Stomach (tissue), 4 donors: Measurements from ENCODE around the gene ZFAND6.

ENCODE experiments used
- CTCF ChIP-seq, 7 experiments: fragments of 450-650 bp in 4 of 7; fragments of 200-600 bp in 3 of 7; sonication (generic) in 3 of 7; IDR thresholded peaks; one replicate each; pipeline ENCODE4 v1.5.1; 2016 to 2019; ENCODE audit warnings: antibody characterized with exemption in 7 of 7, control low read depth in 2 of 7, mild to moderate bottlenecking in 1 of 7
- EP300 ChIP-seq: sonication (generic); formaldehyde crosslinking; IDR thresholded peaks from one replicate; pipeline ENCODE4 v1.6.1; 2017; ENCODE audit warnings: antibody characterized with exemption
- POLR2A ChIP-seq, 4 donors: fragments of 450-650 bp; IDR thresholded peaks; one replicate each; pipeline ENCODE4 v1.6.1; 2016; ENCODE audit warnings: antibody characterized with exemption in 4 of 4, control low read depth in 2 of 4, mild to moderate bottlenecking in 1 of 4, moderate library complexity in 1 of 4

- no peak for TF ChIP-seq EP300
- no peak for TF ChIP-seq CTCF (IDR thresholded peaks at IDR 0.05)
- TF ChIP-seq POLR2A (IDR thresholded peaks at IDR 0.05), result no peak
Measured at GRCh38 chr15:80121546-80121945, 62.1 kb downstream of the ZFAND6 start.
